GM12878 (cell line): Measurements from ENCODE around the gene RHEBL1. TPM values are rescaled to one million over a fixed set of nuclear protein-coding genes. Genes with fewer than 3 reads are reported as not detected.
A peak's percentile ranks its signal among the peaks of the same experiment; 100 is the strongest.

ENCODE experiments used
- ATAC-seq: fragments of 200-7000 bp; cut with Tn5 transposase; 3 replicates; pipeline ENCODE4 v1.9.1; 2020; ENCODE audit warnings: mild to moderate bottlenecking, moderate library complexity
- BruUV-seq: library from RNA; stranded (reverse); fragments of 400-500 nt; replicated peaks from 2 replicates; lab custom pipeline; 2021; lab: Mats Ljungman, UMichigan
- CTCF ChIA-PET: fragments of 300-600 bp; sonication (Branson Sonifier 250); formaldehyde crosslinking; extraction: SDS; loops from one replicate; lab custom pipeline; 2021; ENCODE audit warnings: inconsistent platforms; lab: Yijun Ruan, JAX
- POLR2A ChIA-PET: fragments of 350-600 bp; formaldehyde crosslinking; extraction: SDS; loops from one replicate; lab custom pipeline; 2021; ENCODE audit warnings: inconsistent platforms; lab: Charles Lee
- RAD21 ChIA-PET: fragments of 300-600 bp; sonication (Branson Sonifier 250); formaldehyde crosslinking; loops from one replicate; lab custom pipeline; 2023; ENCODE audit warnings: antibody characterized with exemption; ENCODE audit not compliant: unreplicated experiment; lab: Charles Lee
- SMC1A ChIA-PET: fragments of 300-600 bp; sonication (Branson Sonifier 250); formaldehyde crosslinking; loops from one replicate; lab custom pipeline; 2023; ENCODE audit not compliant: unreplicated experiment, uncharacterized antibody; lab: Charles Lee
- DNase-seq: peaks from one replicate; pipeline ENCODE4 v3.0.0-alpha.2; 2011; ENCODE audit warnings: low read depth, low spot score
- FAIRE-seq: peaks from 3 replicates; lab custom pipeline; 2011; peaks lifted over from hg19 to GRCh38; lab: Jason Lieb, UNC
- H2AFZ ChIP-seq: 2 replicates; pipeline ENCODE4 v1.6.0; 2011; ENCODE audit warnings: low read depth, low read length, control low read depth; ENCODE audit not compliant: control insufficient read depth
- H3K27ac ChIP-seq: 2 replicates; pipeline ENCODE4 v1.5.1; 2011; ENCODE audit warnings: control low read depth; ENCODE audit not compliant: control insufficient read depth, insufficient read depth
- H3K27me3 ChIP-seq, 2 experiments: replicated peaks in 1 of 2; 2 replicates each; pipeline versions ENCODE4 v1.6.0 to v1.6.1; 2011; ENCODE audit warnings: low read length in 1 of 2; ENCODE audit not compliant: control insufficient read depth in 2 of 2, insufficient read depth in 2 of 2
- H3K36me3 ChIP-seq, 2 experiments: 2 replicates each; pipeline ENCODE4 v1.5.1; 2011; ENCODE audit warnings: low read length in 1 of 2; ENCODE audit not compliant: control insufficient read depth in 2 of 2, insufficient read depth in 2 of 2
- H3K4me1 ChIP-seq: 2 replicates; pipeline ENCODE4 v1.6.1; 2011; ENCODE audit warnings: mild to moderate bottlenecking, low read length, moderate library complexity, mixed read lengths; ENCODE audit not compliant: control insufficient read depth, insufficient read depth
- H3K4me2 ChIP-seq: 2 replicates; pipeline ENCODE4 v1.6.0; 2011; ENCODE audit warnings: control low read depth; ENCODE audit not compliant: control insufficient read depth, insufficient read depth
- H3K4me3 ChIP-seq: fragments of 200-600 bp; sonication (generic); 2 replicates; pipeline ENCODE4 v1.5.1; 2016
- H3K79me2 ChIP-seq: 2 replicates; pipeline ENCODE4 v1.6.0; 2011; ENCODE audit warnings: low read length; ENCODE audit not compliant: control insufficient read depth, insufficient read depth
- H3K9ac ChIP-seq: 2 replicates; pipeline ENCODE4 v1.8.0; 2011; ENCODE audit warnings: low read length, control low read depth, mixed read lengths; ENCODE audit not compliant: control insufficient read depth, insufficient read depth
- H3K9me3 ChIP-seq: replicated peaks from 3 replicates; pipeline ENCODE4 v1.5.1; 2011; ENCODE audit warnings: mild to moderate bottlenecking, low read length; ENCODE audit not compliant: control insufficient read depth, insufficient read depth
- H4K20me1 ChIP-seq: 2 replicates; pipeline ENCODE4 v1.6.0; 2011; ENCODE audit not compliant: control insufficient read depth, insufficient read depth
- JUNB ChIP-seq: IDR thresholded peaks from 2 replicates; pipeline ENCODE4 v1.6.1; 2016; ENCODE audit warnings: antibody characterized with exemption, mild to moderate bottlenecking
- MXI1 ChIP-seq: fragments of 150-350 bp; IDR thresholded peaks from 2 replicates; pipeline ENCODE4 v1.6.1; 2011; ENCODE audit warnings: low read depth, mild to moderate bottlenecking, inconsistent platforms, low read length, improper control_type of control experiment
- POLR2A ChIP-seq: IDR thresholded peaks from 2 replicates; pipeline ENCODE4 v1.6.1; 2011; ENCODE audit warnings: low read depth, mild to moderate bottlenecking, low read length
- RELA ChIP-seq: fragments of 450-650 bp; IDR thresholded peaks from 2 replicates; pipeline ENCODE4 v1.8.0; 2014; ENCODE audit warnings: borderline replicate concordance; ENCODE audit not compliant: partially characterized antibody
- SUZ12 ChIP-seq: fragments of 200-600 bp; sonication (generic); IDR thresholded peaks from one replicate; pipeline ENCODE4 v1.6.1; 2018; ENCODE audit warnings: antibody characterized with exemption, mild to moderate bottlenecking; ENCODE audit not compliant: unreplicated experiment
- ZNF687 ChIP-seq: fragments of 450-650 bp; IDR thresholded peaks from 2 replicates; pipeline ENCODE4 v1.6.1; 2017; ENCODE audit warnings: mild to moderate bottlenecking, moderate library complexity
- WGBS: methylation state at CpG from one replicate; pipeline ENCODE4 v1.1.6; 2016; ENCODE audit warnings: low lambda C conversion rate; ENCODE audit not compliant: insufficient replicate concordance, insufficient coverage; ENCODE audit errors: missing lambda C conversion rate; 5-methylcytosine and 5-hydroxymethylcytosine counted together
- in situ Hi-C: fragments of 300-500 bp; cut with MboI; formaldehyde crosslinking; loops from 9 replicates; pipeline ENCODE4 v1.14.3; 2018; ENCODE audit warnings: mixed read lengths
- intact Hi-C: fragments of 100-400 bp; cut with micrococcal nuclease; formaldehyde crosslinking; loops from one replicate; pipeline ENCODE4 v1.14.2; 2022; ENCODE audit not compliant: unreplicated experiment
- polyA plus RNA-seq, 11 experiments: library from polyadenylated mRNA; depleted of rRNA in 4 of 11; unstranded in 6 of 11; stranded (reverse) in 5 of 11; fragments of >200 nt; fragmentation: Nextera tagmentation in 4 of 11; fragmentation: Illumina TruSeq in 1 of 11; extraction: Ambion mirVana in 4 of 11; extraction: Trizol in 1 of 11; gene quantifications; 1 replicate in 1 of 11; 2 replicates in 10 of 11; pipeline versions ENCODE4 v1.2.1 to v1.2.3, GENCODE V29; 2011 to 2016; ENCODE audit warnings: inconsistent platforms in 2 of 11, missing spikeins in 2 of 11, low read depth in 1 of 11
- total RNA-seq, 4 experiments: library from RNA; depleted of rRNA in 3 of 4; stranded (reverse); fragments of >200 nt in 3 of 4; fragmentation: Illumina TruSeq in 1 of 4; extraction: Trizol in 1 of 4; gene quantifications; 2 replicates each; pipeline versions ENCODE4 v1.2.1 to v1.2.3, GENCODE V29; 2013 to 2021

The RHEBL1 gene
- total and polyA plus RNA-seq, 10 of the 15 experiments (the other 5 are each of a cell fraction or from before 2014, with no cell fraction given), result 5.9 to 18.7 (median 12.0) TPM

- peaks cover 10 to 16% of the 10 kb centered on the region in 2 experiments for H3K36me3 ChIP-seq
- 0 out of 2 replicates have a peak, but pooled peaks cover 3% of the 10 kb centered on the region for H3K4me1 ChIP-seq
- ChIA-PET SMC1A (interaction anchor here (3.4 kb wide), 1 partner anchor 25 kb away, joined by 15 read pairs; no protein-coding TSS in a partner anchor), CTCF (interaction anchor here (0.7 to 3.6 kb wide), 6 partner anchors 22 to 37 kb away, joined by 3 to 54 read pairs (median 7); partner anchors contain the start of gene DDN), RAD21 (interaction anchor here (1.1 kb wide), 1 partner anchor 22 kb away, joined by 3 read pairs; the partner anchor contains the start of gene DDN), POLR2A (interaction anchor here (0.6 kb wide), 1 partner anchor 65 kb away, joined by 3 read pairs; no protein-coding TSS in a partner anchor)
- H3K4me3 ChIP-seq, result no peak overlapping the region
- TF ChIP-seq JUNB (no peak), MXI1 (no peak), SUZ12 (no peak), POLR2A (no peak), RELA (no peak), ZNF687 (no peak)
- no peaks in the 10 kb centered on the region for H3K9me3 ChIP-seq
- H4K20me1 ChIP-seq, result no peaks in the 10 kb centered on the region
- H3K79me2 ChIP-seq, result peaks cover 17% of the 10 kb centered on the region
- DNase-seq, result no peak
- no peaks in the 10 kb centered on the region for H3K27me3 ChIP-seq
- 91% methylated on average over 9 of the region's 11 CpGs for WGBS
- TSS peak; percentile 24 for BruUV-seq
- in situ Hi-C loops (no loop called here), intact Hi-C loops (no loop called here)
- no peak overlapping the region for H3K9ac ChIP-seq
- no peak for FAIRE-seq
- H3K27ac ChIP-seq, result no peak overlapping the region
- no peak for ATAC-seq
- H2AFZ ChIP-seq, result no peak overlapping the region
- no peak overlapping the region for H3K4me2 ChIP-seq
These were observed 48.4 kb downstream of the RHEBL1 start for GRCh38 chr12:49021292-49021915.
